H1 (cell line): Measurements from ENCODE around the gene RPL23.

Experiments used
- CBX8 ChIP-seq: fragments of 300-800, 300-1000 bp; sonication (generic); IDR thresholded peaks from 2 replicates; pipeline ENCODE4 v1.7.1; 2016; ENCODE audit warnings: low read depth, low read length, borderline replicate concordance
- CTCF ChIP-seq, 3 experiments: IDR thresholded peaks; 1 replicate in 2 of 3; 2 replicates in 1 of 3; pipeline versions ENCODE4 v1.5.1 to v1.6.1; 2011; ENCODE audit warnings: low read length in 3 of 3, mild to moderate bottlenecking in 3 of 3, inconsistent platforms in 2 of 3, low read depth in 1 of 3, moderate library complexity in 1 of 3; ENCODE audit not compliant: insufficient read depth in 1 of 3; ENCODE audit errors: control extremely low read depth in 1 of 3
- EP300 ChIP-seq, 2 experiments: IDR thresholded peaks; 1 replicate in 1 of 2; 2 replicates in 1 of 2; pipeline ENCODE4 v1.6.1; 2011 to 2012; ENCODE audit warnings: low read depth in 2 of 2, low read length in 2 of 2, mild to moderate bottlenecking in 2 of 2, borderline replicate concordance in 1 of 2, inconsistent platforms in 1 of 2, moderate library complexity in 1 of 2
- FOSL1 ChIP-seq: IDR thresholded peaks from 2 replicates; pipeline ENCODE4 v1.6.1; 2011; ENCODE audit warnings: mild to moderate bottlenecking, low read depth, low read length, moderate library complexity; ENCODE audit not compliant: insufficient read depth
- KDM1A ChIP-seq: fragments of 200-600, 300-600 bp; sonication (generic); IDR thresholded peaks from 2 replicates; pipeline ENCODE4 v1.7.1; 2016; ENCODE audit warnings: mild to moderate bottlenecking, low read length, borderline replicate concordance
- MAX ChIP-seq: IDR thresholded peaks from 2 replicates; pipeline ENCODE4 v1.6.1; 2012; ENCODE audit warnings: inconsistent platforms
- POLR2AphosphoS5 ChIP-seq: IDR thresholded peaks from 2 replicates; pipeline ENCODE4 v1.6.1; 2011; ENCODE audit warnings: low read depth, low read length
- RBBP5 ChIP-seq: IDR thresholded peaks from 2 replicates; pipeline ENCODE4 v1.7.1; 2012; ENCODE audit warnings: low read depth, mild to moderate bottlenecking, inconsistent platforms, low read length, moderate library complexity, borderline replicate concordance
- RXRA ChIP-seq: IDR thresholded peaks from 2 replicates; pipeline ENCODE4 v1.6.1; 2011; ENCODE audit warnings: low read depth, mild to moderate bottlenecking, low read length, moderate library complexity; ENCODE audit not compliant: insufficient read depth
- SIN3A ChIP-seq, 2 experiments: IDR thresholded peaks in 1 of 2; conservative IDR thresholded peaks in 1 of 2; 2 replicates each; pipeline ENCODE4 v1.6.1; 2011 to 2012; ENCODE audit warnings: low read length in 2 of 2, improper control_type of control experiment in 1 of 2, low read depth in 1 of 2, mild to moderate bottlenecking in 1 of 2
- SP1 ChIP-seq: IDR thresholded peaks from 2 replicates; pipeline ENCODE4 v1.6.1; 2011; ENCODE audit warnings: low read depth, low read length
- SRF ChIP-seq: IDR thresholded peaks from 2 replicates; pipeline ENCODE4 v1.6.1; 2011; ENCODE audit warnings: mild to moderate bottlenecking, low read depth, low read length, moderate library complexity
- YY1 ChIP-seq: IDR thresholded peaks from 2 replicates; pipeline ENCODE4 v1.6.1; 2011; ENCODE audit warnings: low read depth, mild to moderate bottlenecking, low read length
- TF ChIP-seq, protein P1 (sequence below): IDR thresholded peaks from 2 replicates; pipeline ENCODE4 v1.6.1; 2011; ENCODE audit warnings: low read length, improper control_type of control experiment

DNA sequence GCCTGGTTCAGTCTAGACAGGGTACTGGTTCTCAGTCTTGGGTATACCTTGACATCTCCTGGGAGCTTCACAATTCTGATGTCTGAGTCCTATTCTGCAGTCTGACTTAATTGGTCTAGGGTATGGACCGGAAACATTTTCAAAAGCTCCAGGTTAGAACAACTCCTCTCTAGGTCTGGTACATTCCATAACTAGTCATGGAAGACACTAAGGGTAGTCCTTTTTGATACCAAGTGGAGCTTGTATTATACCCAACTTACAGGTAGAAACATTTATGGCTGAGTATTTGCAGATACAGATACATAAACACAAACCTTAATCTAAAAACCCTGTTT is 5.0 kb downstream of the RPL23 start:
- TF ChIP-seq KDM1A: no peak
- no peak for TF ChIP-seq EP300 (IDR thresholded peaks at IDR 0.05; ENCODE audit: borderline replicate concordance in 1 of 2, low read depth in 2 of 2, low read length in 2 of 2)
- TF ChIP-seq CTCF (IDR thresholded peaks at IDR 0.05; ENCODE audit: control extremely low read depth in 1 of 3, insufficient read depth in 1 of 3, low read depth in 1 of 3, low read length in 3 of 3): no peak
- TF ChIP-seq MAX: no peak
- no peak for TF ChIP-seq SRF
- TF ChIP-seq SIN3A (conservative IDR thresholded peaks at IDR 0.05 in 1 of 2, IDR thresholded peaks at IDR 0.05 in 1 of 2; ENCODE audit: low read depth in 1 of 2, low read length in 2 of 2): no peak
- TF ChIP-seq RXRA: no peak
- TF ChIP-seq YY1: no peak
- peak; percentile 15; the same call in 1 of the 2 replicates for TF ChIP-seq POLR2AphosphoS5
- no peak for TF ChIP-seq RBBP5
- no peak for TF ChIP-seq CBX8
- TF ChIP-seq FOSL1: no peak
- no peak for TF ChIP-seq SP1
- TF ChIP-seq, protein P1, sequence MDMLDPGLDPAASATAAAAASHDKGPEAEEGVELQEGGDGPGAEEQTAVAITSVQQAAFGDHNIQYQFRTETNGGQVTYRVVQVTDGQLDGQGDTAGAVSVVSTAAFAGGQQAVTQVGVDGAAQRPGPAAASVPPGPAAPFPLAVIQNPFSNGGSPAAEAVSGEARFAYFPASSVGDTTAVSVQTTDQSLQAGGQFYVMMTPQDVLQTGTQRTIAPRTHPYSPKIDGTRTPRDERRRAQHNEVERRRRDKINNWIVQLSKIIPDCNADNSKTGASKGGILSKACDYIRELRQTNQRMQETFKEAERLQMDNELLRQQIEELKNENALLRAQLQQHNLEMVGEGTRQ: no peak
